Caco-2 (cell line): Measurements from ENCODE around the gene PSTPIP1. TPM values are rescaled to one million over a fixed set of nuclear protein-coding genes. Genes with fewer than 3 reads are reported as not detected.

ENCODE experiments used
- BruUV-seq: library from RNA; stranded (reverse); fragments of 400-500 nt; replicated peaks from 2 replicates; lab custom pipeline; 2021; lab: Mats Ljungman, UMichigan
- CTCF ChIA-PET: fragments of 300-600 bp; sonication (Branson Sonifier 250); formaldehyde crosslinking; loops from one replicate; lab custom pipeline; 2022; ENCODE audit warnings: antibody characterized with exemption; lab: Charles Lee
- POLR2A ChIA-PET: fragments of 300-600 bp; sonication (Branson Sonifier 250); formaldehyde crosslinking; loops from one replicate; lab custom pipeline; 2022; ENCODE audit warnings: antibody characterized with exemption; lab: Charles Lee
- DNase-seq, 2 experiments: peaks; one replicate each; pipeline versions ENCODE4 v3.0.0 to v3.0.0-alpha.2; 2020 to 2022
- H3K27me3 ChIP-seq: replicated peaks from 2 replicates; pipeline ENCODE4 v1.6.0; 2011; ENCODE audit warnings: low read length; ENCODE audit not compliant: control insufficient read depth, insufficient read depth
- H3K36me3 ChIP-seq: 2 replicates; pipeline ENCODE4 v1.5.1; 2011; ENCODE audit warnings: low read length; ENCODE audit not compliant: control insufficient read depth, insufficient read depth
- H3K4me1 ChIP-seq: fragments of 250-450 bp; sonication (Bioruptor Pico); 2 replicates; pipeline ENCODE4 v1.5.1; 2020; ENCODE audit warnings: mild to moderate bottlenecking
- H3K4me3 ChIP-seq: 2 replicates; pipeline ENCODE4 v1.5.1; 2011; ENCODE audit warnings: low read depth, mild to moderate bottlenecking, control low read depth, low read length
- H3K9me3 ChIP-seq: fragments of 250-450 bp; sonication (Bioruptor Pico); 2 replicates; pipeline ENCODE4 v1.5.1; 2020; ENCODE audit warnings: mild to moderate bottlenecking, moderate library complexity
- H3K27ac Mint-ChIP-seq: one replicate; pipeline ENCODE4 v1.8.0; 2022; ENCODE audit warnings: mixed read lengths; ENCODE audit not compliant: unreplicated experiment
- H3K27me3 Mint-ChIP-seq: one replicate; pipeline ENCODE4 v1.8.0; 2022; ENCODE audit warnings: mixed read lengths; ENCODE audit not compliant: insufficient read depth, unreplicated experiment
- H3K36me3 Mint-ChIP-seq: one replicate; pipeline ENCODE4 v1.8.0; 2022; ENCODE audit warnings: mild to moderate bottlenecking, mixed read lengths; ENCODE audit not compliant: insufficient read depth, unreplicated experiment
- H3K4me1 Mint-ChIP-seq: one replicate; pipeline ENCODE4 v1.8.0; 2022; ENCODE audit warnings: low read depth, mixed read lengths; ENCODE audit not compliant: unreplicated experiment
- H3K4me3 Mint-ChIP-seq: one replicate; pipeline ENCODE4 v1.8.0; 2022; ENCODE audit warnings: mild to moderate bottlenecking, moderate library complexity, mixed read lengths; ENCODE audit not compliant: unreplicated experiment
- H3K9me3 Mint-ChIP-seq: one replicate; pipeline ENCODE4 v1.8.0; 2022; ENCODE audit warnings: mixed read lengths; ENCODE audit not compliant: unreplicated experiment
- CTCF ChIP-seq, 2 experiments: fragments of 200-600 bp in 1 of 2; IDR thresholded peaks; 1 replicate in 1 of 2; 2 replicates in 1 of 2; pipeline versions ENCODE4 v1.5.1 to v1.8.0; 2011 to 2022; ENCODE audit warnings: antibody characterized with exemption in 1 of 2, control low read depth in 1 of 2, inconsistent platforms in 1 of 2, low read depth in 1 of 2, low read length in 1 of 2, mild to moderate bottlenecking in 1 of 2, moderate library complexity in 1 of 2; ENCODE audit not compliant: insufficient read depth in 1 of 2, severe bottlenecking in 1 of 2, unreplicated experiment in 1 of 2
- intact Hi-C: fragments of 100-400 bp; cut with micrococcal nuclease; formaldehyde crosslinking; loops from one replicate; pipeline ENCODE4 v1.10.0; 2022; ENCODE audit not compliant: unreplicated experiment
- total RNA-seq: library from RNA; stranded (reverse); gene quantifications from 2 replicates; pipeline ENCODE4 v1.2.3, GENCODE V29; 2022

Gene PSTPIP1
- total RNA-seq, 1 experiment from 2014 or later, result not detected

DNA sequence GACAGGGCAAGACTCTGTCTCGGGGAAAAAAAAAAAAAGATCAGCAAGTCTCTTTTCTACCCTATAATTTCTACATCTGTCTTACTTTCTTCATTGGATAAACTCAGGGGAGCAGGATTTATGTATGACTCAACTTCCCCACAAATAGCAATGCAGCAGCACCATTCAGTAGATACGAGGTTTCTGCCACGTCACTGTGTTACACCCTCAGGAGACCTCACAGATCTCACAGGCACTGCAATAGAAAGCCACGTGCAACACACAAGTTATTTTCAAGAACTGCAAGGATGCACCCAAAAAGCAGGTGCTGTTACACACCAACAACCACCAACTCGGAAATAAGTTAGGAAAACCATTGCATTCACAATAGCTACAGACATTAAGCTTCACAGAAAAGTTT, 45.7 kb downstream of the PSTPIP1 start:
- CTCF ChIA-PET, result no interaction called here
- H3K4me1 ChIP-seq, result no peaks in the 10 kb centered on the region
- POLR2A ChIA-PET, result no interaction called here
- no peaks in the 10 kb centered on the region for H3K27me3 Mint-ChIP-seq
- no TSS peak for BruUV-seq
- no peaks in the 10 kb centered on the region for H3K9me3 ChIP-seq
- H3K36me3 ChIP-seq, result peaks cover 6% of the 10 kb centered on the region
- TF ChIP-seq CTCF (IDR thresholded peaks at IDR 0.05; ENCODE audit: insufficient read depth in 1 of 2, low read depth in 1 of 2, low read length in 1 of 2, severe bottlenecking in 1 of 2, unreplicated experiment in 1 of 2), result no peak
- no peak for DNase-seq
- no peaks in the 10 kb centered on the region for H3K27me3 ChIP-seq
- intact Hi-C loops, result no loop called here
- H3K4me1 Mint-ChIP-seq, result peaks cover 5% of the 10 kb centered on the region
- peak overlapping the region; percentile 50 for H3K4me3 Mint-ChIP-seq
- no peak overlapping the region for H3K4me3 ChIP-seq
- peak overlapping the region; percentile 87 for H3K27ac Mint-ChIP-seq
- H3K36me3 Mint-ChIP-seq, result peaks cover 75% of the 10 kb centered on the region
- H3K9me3 Mint-ChIP-seq, result no peaks in the 10 kb centered on the region

- no peak for TF ChIP-seq CTCF (IDR thresholded peaks at IDR 0.05; ENCODE audit: insufficient read depth in 1 of 2, low read depth in 1 of 2, low read length in 1 of 2, severe bottlenecking in 1 of 2, unreplicated experiment in 1 of 2)
- Mint-ChIP-seq H3K27me3 (no peaks in the 10 kb centered on the region), H3K4me3 (no peak overlapping the region), H3K36me3 (peaks cover 67% of the 10 kb centered on the region), H3K27ac (no peak overlapping the region), H3K4me1 (peaks cover 6% of the 10 kb centered on the region), H3K9me3 (no peaks in the 10 kb centered on the region)
- ChIA-PET CTCF (interaction anchor here (0.6 kb wide), 1 partner anchor 56 kb away, joined by 3 read pairs; no protein-coding TSS in a partner anchor), POLR2A (no interaction called here)
- Histone ChIP-seq H3K9me3 (no peaks in the 10 kb centered on the region), H3K27me3 (no peaks in the 10 kb centered on the region), H3K4me1 (no peaks in the 10 kb centered on the region), H3K4me3 (no peak overlapping the region), H3K36me3 (peaks cover 8% of the 10 kb centered on the region)
- no TSS peak for BruUV-seq
- DNase-seq, result no peak
- intact Hi-C loops, result no loop called here
Observed at GRCh38 chr15:77042245-77042919, 47.5 kb downstream of the PSTPIP1 start.

DNA sequence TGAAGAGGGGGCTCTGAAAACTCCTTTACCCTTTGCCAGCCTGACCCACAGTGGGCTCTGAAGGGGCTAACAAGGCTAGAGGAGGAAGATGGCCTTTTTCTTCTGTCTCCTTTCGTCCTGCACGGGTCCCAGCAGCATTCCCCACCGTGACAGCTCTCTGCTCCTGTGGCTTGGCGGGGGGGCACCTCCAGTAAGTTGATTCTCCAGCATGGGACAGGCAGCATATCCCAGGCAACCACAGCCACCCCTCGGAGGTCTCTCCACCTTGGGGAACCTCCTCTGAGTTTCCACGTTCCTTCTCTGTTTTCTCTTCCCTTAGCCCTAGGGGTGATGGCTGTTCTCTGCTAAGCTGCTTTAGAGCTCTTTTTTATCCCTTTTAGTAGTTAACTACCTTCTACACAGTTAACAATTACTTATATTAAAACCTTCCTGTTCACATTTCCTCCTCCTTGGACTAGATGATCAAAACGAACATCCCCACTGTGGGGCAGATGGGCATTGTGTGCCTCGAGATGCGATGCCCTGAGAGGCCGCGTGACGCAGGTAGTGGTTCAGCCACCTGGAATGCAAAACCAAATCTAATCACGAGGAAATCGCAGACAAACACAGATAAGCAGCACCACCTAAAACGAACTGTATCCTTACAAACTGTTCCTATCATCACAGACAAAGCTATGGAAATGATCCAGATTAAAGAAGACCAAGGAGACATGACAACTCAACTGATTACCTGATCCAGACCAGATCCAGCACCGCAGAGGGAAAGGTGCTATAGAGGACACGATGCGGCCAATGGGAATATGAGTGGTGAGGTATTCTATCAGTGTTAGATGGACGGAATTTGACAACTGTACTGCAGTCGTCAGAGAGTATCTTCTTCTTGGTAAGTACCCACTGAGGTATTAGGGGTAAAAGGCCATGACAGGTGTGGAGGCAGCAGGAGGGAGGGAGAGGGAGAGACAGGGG, 48.3 kb downstream of the PSTPIP1 start:
- Mint-ChIP-seq H3K4me1 (peaks cover 6% of the 10 kb centered on the region), H3K9me3 (no peaks in the 10 kb centered on the region), H3K27ac (no peak overlapping the region), H3K36me3 (peaks cover 59% of the 10 kb centered on the region), H3K27me3 (no peaks in the 10 kb centered on the region), H3K4me3 (no peak overlapping the region)
- Histone ChIP-seq H3K9me3 (no peaks in the 10 kb centered on the region), H3K36me3 (peaks cover 8% of the 10 kb centered on the region), H3K27me3 (no peaks in the 10 kb centered on the region), H3K4me3 (no peak overlapping the region), H3K4me1 (no peaks in the 10 kb centered on the region)
- POLR2A ChIA-PET, result no interaction called here
- intact Hi-C loops, result no loop called here
- CTCF ChIA-PET, result no interaction called here
- TF ChIP-seq CTCF (IDR thresholded peaks at IDR 0.05; ENCODE audit: insufficient read depth in 1 of 2, low read depth in 1 of 2, low read length in 1 of 2, severe bottlenecking in 1 of 2, unreplicated experiment in 1 of 2), result no peak
- DNase-seq, result no peak
- BruUV-seq, result no TSS peak
